Stimulated activated CD4-positive, alpha-beta T cell treated with anti-CD3 and anti-CD28 coated beads, Interleukin-2, amount 100 ng/mL, for 4 hours (primary cell): Measurements from ENCODE around the gene ALOX12.
"Not testable (repeated sequence)": the region's sequence is repeated elsewhere in the genome, so short reads cannot be mapped to it uniquely, and the experiment has no call there.

Experiments
- DNase-seq: peaks from one replicate; pipeline ENCODE4 v3.0.0-alpha.2; 2020; ENCODE audit warnings: low read depth

ALOX12 gene

DNA sequence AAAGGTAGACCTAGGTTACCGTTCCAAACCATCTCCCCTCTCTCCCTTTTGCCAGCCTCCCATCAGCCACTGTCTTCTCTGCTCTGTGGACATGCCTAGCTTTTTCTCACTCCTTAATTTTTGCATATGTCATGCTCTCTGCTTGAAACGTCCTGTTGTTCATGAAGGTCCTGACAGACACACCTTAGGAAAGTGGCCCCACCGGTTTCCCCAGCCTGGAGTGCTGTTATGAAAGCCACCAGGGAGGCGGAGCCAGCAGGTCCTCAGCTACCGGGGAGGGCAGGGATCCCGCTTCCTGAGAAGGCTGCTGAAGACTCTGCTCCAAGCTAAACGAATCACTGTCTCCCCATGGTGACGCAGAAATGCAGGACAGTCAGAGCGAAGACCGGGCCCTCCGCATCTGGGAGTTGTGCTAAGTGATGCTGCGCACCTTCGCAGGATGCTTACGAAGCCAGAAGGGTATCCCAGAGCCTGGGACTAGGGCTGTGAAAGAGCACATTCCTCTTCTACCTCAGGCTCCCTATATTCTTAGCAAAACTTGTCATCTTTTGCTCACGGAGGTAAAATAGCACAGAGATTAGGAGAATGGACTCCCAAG, 50.4 kb downstream of the ALOX12 start:
- no peak for DNase-seq

GRCh38 chr17:7046725-7047397, 51.0 kb downstream of the ALOX12 start:
- peak; percentile 71 for DNase-seq

DNA sequence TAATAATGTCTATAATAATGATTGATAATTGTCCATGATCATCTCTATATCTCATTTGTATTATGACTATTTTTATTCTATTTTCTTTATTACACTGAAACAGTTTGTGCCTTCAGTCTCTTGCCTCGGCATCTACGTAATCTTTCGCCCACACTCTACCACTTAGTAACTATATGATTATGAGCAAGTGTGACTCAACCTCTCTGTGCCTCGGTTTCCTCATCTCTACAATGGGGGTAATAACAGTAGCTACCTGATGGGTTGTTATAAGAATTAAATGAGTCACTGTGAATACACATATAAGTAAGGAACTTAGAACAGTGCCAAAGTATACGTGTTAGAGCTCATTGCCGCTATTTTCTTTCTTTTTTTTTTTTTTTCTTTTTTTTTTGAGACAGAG, 51.7 kb downstream of the ALOX12 start:
- DNase-seq, result no peak

DNA sequence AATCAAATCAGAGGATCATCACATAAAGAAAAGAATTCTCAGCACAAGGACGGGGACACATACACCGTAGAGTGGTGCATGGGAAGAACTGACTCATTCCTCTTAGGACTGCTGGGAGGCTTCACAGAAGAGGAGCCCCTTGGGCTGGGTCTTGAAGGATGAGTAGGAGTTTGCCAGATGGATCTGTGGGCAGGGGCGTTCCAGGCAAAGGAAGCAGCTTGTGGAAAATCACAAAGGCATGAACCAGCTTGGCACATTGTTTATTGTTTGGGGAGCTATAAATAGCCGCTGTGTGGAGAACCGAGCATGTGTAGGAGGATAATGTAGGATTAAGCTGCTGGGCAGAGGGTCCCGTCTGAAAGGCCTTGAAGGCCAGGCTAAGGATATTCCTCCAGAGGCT, 53.1 kb downstream of the ALOX12 start:
- no peak for DNase-seq

GRCh38 chr17:7050583-7050982, 54.7 kb downstream of the ALOX12 start:
- not testable (repeated sequence) for DNase-seq

DNA sequence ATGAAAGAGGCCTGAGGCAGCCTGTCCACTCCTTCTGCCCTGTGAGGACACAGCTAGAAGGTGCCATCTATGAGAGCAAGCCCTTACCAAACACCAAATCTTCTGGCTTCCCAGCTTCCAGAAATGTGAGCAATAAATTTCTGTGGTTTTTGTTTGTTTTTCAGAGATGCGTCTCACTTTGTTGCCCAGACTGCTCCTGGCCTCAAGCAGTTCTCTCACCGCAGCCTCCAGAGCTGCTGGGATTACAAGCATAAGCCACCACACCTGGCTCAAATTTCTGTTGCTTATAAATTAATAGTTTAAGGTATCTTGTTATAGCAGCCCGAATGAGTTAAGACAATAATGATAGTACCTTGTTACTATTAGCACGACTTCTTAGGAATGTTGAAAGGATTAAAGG, 60.5 kb downstream of the ALOX12 start:
- no peak for DNase-seq

GRCh38 chr17:7058831-7059447, 63.1 kb downstream of the ALOX12 start:
- DNase-seq, result no peak
